Keratinocyte (primary cell): ENCODE measurements around the gene ADGRA3.

Source experiments
- EZH2 ChIP-seq: IDR thresholded peaks from one replicate; pipeline ENCODE4 v1.6.1; 2012; ENCODE audit warnings: inconsistent platforms, mild to moderate bottlenecking, low read length, moderate library complexity
- TF ChIP-seq, protein P1 (sequence below), 3 experiments: IDR thresholded peaks in 1 of 3; conservative IDR thresholded peaks in 1 of 3; optimal IDR thresholded peaks in 1 of 3; 2 replicates in 2 of 3; 3 replicates in 1 of 3; pipeline versions ENCODE3 to v1.5.1; 2011; ENCODE audit warnings: low read length in 3 of 3, mild to moderate bottlenecking in 3 of 3, moderate library complexity in 2 of 3, control low read depth in 1 of 3, inconsistent platforms in 1 of 3; ENCODE audit not compliant: insufficient read depth in 2 of 3; ENCODE audit errors: extremely low read depth in 1 of 3

- TF ChIP-seq, protein P1, sequence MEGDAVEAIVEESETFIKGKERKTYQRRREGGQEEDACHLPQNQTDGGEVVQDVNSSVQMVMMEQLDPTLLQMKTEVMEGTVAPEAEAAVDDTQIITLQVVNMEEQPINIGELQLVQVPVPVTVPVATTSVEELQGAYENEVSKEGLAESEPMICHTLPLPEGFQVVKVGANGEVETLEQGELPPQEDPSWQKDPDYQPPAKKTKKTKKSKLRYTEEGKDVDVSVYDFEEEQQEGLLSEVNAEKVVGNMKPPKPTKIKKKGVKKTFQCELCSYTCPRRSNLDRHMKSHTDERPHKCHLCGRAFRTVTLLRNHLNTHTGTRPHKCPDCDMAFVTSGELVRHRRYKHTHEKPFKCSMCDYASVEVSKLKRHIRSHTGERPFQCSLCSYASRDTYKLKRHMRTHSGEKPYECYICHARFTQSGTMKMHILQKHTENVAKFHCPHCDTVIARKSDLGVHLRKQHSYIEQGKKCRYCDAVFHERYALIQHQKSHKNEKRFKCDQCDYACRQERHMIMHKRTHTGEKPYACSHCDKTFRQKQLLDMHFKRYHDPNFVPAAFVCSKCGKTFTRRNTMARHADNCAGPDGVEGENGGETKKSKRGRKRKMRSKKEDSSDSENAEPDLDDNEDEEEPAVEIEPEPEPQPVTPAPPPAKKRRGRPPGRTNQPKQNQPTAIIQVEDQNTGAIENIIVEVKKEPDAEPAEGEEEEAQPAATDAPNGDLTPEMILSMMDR (optimal IDR thresholded peaks at IDR 0.05 in 1 of 3, IDR thresholded peaks at IDR 0.05 in 1 of 3, conservative IDR thresholded peaks at IDR 0.05 in 1 of 3; ENCODE audit: extremely low read depth in 1 of 3, insufficient read depth in 2 of 3, low read length in 3 of 3): no peak
- no peak for TF ChIP-seq EZH2
These were observed 35.7 kb upstream of the ADGRA3 start for GRCh38 chr4:22551550-22551949.
